GM20431 (cell line): Measurements from ENCODE around the gene TMPRSS6.

Source experiments
- in situ Hi-C: fragments of 300-500 bp; cut with MseI, MboI; formaldehyde crosslinking; loops from one replicate; pipeline ENCODE4 v1.15.0; 2020; ENCODE audit warnings: low sequenced_read_pairs; ENCODE audit not compliant: unreplicated experiment

TMPRSS6 gene

DNA sequence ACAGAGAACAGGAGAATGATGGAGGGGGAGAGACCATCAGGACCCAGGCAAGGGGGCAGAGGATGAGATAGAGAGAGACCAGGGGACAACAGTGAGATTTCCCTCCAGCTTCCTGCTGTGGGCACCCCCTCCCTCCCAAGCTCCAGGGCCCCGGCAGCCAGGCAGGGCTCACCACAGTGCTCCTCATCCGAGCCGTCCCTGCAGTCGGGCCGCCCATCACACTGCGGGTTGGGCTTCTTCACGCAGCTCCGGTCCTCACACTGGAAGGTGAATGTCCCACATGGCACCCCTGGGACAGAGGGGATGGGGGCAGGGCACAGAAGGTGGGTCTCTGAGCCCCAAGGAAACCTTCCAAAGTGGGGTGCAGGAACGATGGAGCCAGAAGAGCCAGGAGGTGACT lies 38.8 kb downstream of the TMPRSS6 start:
- in situ Hi-C loops: no loop called here

DNA sequence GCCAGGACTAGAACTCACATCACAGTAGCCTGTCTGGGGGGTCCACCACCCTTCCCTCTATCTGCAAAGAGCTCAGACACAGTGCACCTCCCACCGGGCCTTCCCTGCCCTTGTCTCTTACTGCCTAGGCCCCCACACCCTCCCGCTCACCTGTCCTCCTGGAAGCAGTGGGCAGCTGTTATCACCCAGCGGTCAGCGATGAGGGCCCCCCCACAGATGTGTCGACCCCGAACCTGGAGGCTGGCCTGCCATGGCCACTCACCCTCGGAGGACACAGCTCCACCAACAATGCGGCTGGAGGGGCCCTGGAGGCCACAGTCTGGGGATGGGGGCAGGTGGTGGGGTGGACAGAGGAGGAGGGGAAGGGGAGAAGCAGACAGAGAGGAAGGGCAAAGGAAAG lies 39.2 kb downstream of the TMPRSS6 start:
- in situ Hi-C loops: no loop called here

DNA sequence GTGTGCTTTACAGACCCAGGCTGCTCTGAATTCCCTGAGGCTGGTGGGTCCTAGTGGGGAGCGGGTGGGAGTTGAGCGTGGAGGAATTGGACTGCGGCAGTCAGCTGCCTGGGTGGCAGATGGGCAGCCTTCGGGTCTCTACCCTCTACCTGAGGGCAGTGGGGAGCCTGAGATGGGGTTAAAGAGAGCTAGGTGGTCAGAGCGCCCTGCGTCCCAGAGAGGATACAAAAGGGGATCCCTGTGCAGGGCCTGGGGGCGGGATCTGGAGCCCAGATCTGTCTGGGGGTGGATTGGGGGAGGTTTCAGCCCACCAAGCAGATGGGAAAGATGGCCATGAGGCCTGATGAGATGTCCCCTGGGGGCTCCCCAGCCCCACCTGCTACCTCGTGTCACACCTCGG lies 39.8 kb downstream of the TMPRSS6 start:
- in situ Hi-C loops: no loop called here

DNA sequence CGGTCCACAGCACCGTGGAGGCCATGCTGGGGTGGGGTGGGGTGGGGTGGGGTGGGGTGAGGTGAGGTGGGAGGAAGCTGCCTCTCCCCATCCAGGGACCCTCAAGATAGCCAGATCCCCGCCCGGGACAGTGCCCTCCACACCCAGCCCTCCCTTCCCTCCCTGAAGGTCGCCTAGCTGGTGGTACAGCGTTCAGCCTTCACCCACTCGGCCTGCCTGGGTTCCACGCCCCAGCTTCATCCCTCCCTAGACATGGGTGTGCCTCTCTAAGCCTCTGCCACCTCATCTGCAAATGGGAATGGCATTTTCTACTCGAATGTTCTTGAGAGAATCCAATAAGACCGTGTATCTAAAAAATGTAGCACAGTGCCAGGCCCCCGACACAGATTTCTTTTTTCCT lies 40.2 kb downstream of the TMPRSS6 start:
- in situ Hi-C loops: no loop called here

DNA sequence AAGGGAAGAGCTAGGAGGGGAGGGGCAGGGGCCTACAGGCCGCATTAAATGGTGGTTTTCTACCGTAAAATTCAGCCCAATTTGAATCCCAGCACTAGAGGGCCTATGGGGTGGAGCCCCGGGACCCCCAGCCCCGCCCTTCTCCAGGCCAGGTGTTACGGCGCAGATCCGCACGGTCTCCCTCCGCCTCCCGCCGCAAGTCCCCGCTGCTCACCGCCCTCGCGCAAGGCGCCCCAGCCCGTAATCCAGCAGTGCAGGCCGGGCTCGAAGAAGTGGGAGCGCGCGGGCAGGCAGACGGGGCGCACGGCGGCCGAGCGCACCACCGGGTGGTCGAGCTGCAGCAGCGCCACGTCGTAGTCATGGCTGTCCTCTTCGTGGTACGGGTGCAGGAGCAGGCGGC lies 40.7 kb downstream of the TMPRSS6 start:
- in situ Hi-C loops: no loop called here

DNA sequence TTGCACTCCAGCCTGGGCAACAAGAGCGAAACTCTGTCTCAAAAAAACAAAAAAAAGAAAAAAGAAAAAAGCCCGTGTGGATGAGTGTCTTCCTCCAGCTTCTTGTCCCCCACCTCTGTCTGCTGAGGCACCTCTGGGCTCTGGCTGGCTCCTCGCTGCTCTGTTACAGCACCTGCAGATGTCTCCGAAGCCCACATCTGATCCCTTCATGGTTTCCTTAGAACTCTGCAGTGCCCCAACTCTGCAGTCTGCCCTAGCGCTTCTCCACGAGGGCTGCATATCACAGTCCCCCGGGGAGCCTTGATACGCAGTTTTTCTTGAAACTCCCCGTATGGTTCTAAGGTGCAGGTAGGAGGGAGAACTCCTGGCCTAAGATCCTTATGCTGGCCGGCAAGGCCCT lies 42.1 kb downstream of the TMPRSS6 start:
- in situ Hi-C loops: no loop called here

DNA sequence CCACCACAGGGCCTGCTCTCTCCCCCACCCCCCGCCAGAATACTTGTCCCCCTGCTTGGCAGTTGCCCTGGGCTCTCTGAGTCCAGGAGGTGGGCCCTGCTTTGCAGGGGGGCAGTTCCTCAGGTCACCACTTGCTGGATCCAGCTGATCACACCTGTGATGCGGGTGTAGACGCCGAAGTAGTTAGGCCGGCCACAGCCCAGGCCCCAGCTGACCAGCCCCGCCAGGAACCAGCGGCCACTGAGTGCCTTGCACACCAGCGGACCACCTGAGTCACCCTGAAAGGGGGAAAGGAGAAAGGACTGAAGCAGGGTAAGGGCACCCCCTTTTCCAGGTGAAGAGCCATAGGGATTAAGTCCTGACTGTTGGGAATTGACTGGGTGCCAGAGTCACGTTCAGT lies 43.6 kb downstream of the TMPRSS6 start:
- in situ Hi-C loops: no loop called here

DNA sequence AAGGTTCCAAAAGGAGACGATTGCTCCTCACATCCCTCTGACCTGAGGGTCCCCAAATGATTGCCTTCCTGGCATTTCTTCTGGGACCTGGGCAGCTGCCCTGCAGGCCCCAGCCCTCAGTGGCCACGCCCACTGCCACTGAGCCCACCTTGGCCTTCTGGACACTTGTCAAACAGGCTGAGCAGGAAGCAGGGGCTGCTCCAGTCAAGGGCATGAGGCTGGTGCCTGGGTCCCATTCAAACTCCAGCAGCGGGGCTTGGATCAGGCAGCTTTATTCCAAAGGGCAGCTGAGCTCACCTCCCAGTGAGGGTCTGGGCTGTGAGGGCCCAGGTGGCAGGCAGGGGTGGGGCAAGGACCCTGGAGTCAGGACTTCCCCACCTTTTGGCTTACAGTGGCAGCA lies 44.3 kb downstream of the TMPRSS6 start:
- in situ Hi-C loops: no loop called here

DNA sequence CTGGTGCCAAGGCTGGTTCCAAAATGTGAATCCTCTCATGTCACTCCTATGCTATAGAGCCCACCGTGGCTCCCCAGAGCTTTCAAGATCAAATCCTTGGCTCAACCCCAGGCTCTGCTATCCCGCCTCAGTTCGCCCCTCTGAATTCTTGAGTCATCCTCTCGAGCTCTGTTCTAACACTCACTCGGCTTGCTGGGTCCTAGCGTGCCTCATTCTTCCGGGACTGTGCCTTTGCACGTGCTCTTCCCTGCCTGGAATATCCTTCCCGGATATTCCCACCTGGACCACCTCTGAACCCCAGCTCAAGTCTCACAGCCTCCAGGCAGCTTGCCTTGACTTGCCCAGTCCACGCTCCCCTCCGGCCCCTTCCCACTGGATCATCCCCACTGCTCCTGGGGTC lies 45.0 kb downstream of the TMPRSS6 start:
- in situ Hi-C loops: no loop called here

DNA sequence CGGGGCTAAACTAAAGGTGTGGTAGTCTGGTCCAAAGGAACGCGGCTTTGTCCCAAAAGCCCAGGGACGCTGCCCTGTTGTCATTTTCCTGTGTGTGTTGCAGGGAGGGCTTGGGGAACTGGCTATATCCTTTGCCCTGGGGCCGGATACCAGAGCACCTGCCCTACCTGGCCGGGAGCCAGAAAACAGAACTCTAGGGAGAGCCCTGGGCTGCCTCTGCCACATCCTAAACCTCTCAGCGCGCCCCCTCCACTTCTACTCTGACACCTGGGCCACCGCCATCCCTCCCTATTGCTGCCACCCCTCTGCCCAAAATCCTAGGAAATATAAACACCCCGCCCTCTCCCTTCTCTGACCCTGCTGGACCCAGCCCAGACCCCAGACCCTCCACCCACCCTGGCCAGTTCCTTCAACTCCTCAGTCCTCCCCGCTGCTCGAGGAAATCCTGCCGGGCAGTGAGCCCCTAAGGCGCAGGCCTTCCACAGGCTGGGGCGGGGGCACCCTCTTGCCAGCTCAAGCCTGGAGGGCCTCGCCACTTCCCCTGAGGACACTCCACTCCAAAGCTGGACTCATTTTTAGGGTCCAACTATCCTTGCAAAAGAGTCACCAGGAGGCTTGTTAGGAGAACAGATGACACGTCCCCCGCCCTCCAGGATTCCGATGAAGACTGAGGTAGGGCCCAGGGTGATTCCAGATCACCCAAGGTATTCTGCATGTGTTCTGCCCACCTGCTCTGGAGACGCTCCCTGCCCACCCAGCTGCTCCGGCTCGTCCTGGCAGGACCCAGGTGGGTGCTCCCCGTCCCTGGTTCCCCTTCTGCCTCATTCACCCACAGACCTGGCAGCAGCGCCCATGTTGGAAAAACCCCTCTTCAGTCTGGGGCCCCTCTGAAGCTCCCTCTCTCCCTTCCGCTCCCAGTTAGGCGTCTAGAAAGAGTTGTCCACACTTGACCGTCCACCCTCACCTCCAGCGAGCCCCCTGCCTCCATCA lies 45.8 kb downstream of the TMPRSS6 start:
- in situ Hi-C loops: no loop called here

DNA sequence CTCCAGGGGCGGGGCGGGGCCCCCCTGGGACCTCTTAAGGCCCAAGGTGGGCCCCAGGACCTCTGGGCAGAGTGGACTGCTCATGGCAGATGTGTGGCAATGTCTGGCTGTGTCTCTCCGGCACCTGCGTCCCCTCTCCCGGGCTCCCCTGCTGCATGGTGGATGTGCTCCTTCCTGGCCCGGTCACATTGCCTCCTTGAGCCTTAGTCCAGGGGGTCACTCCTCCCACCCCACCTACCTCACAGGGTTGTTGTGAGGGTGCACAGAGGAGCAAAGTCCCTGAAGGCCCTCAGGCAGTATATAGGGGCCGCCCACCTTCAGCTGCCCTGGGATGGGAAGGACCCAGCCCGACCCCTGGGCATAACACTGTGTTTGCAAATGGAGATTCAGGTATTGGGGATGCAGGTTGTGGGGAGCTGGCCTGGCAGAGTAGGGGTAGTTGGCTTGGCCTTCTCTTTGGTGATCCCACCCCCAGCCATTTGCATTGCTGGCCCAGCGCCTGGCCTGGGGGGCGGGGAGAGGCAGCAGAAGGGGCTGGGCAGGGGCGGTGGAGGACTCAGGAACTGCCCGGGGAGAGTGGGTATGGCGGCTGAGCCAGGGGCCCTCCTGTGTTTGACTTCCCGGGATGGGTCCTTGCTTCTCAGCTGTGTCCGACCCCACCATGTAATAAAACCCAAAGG lies 46.7 kb downstream of the TMPRSS6 start:
- in situ Hi-C loops: no loop called here

DNA sequence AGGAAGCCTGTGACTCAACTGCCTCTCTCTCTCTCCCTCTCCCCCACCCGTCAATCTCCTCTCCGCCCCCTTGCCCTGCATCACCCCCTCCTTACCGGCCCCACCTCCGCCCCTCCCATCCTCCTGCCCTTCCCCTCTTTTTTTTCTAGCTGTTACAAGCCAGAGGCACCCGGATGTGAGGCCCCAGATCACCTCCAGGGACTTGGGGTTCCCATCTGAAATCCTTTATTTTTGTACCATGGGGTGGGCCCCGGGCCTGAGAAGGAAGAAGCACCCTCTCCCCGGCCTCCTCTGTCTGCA lies 47.2 kb downstream of the TMPRSS6 start:
- in situ Hi-C loops: no loop called here

DNA sequence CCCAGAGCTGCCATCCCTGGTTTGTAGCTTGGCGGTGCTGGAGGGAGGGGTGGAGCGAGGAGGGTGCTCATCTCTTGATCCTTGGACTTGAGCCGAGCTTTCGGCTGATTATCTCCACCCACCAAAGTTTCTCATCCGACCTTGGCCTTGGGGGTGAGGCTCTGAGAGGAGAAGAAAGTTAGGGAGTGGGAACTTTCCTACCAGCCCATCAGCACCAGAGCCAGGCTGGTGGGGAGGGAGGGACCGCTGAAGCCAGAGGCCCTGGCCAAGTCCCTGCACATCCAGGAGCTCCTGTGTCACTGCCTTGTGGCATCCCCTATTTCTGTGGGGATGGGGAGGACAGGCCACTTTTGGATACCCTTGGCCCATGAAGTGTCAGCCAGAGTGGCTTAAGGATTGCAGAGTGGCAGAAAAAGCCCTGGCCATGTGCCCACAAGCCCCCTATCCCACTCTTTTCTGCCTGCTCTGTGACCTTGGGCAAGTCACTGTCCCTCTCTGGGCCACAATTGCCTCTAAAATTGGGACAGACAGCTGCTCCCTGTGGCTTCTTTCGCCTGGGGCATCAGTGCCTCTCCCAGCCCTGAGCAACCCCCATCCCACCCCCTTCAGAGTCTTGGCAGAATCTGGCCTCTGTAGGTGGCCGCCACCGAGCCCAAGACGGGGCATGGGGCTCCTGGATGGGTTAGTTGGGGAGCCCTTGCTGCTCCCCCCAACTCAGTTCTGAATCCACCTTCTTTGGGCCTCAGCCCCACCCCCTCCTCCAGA lies 47.7 kb downstream of the TMPRSS6 start:
- in situ Hi-C loops: no loop called here

DNA sequence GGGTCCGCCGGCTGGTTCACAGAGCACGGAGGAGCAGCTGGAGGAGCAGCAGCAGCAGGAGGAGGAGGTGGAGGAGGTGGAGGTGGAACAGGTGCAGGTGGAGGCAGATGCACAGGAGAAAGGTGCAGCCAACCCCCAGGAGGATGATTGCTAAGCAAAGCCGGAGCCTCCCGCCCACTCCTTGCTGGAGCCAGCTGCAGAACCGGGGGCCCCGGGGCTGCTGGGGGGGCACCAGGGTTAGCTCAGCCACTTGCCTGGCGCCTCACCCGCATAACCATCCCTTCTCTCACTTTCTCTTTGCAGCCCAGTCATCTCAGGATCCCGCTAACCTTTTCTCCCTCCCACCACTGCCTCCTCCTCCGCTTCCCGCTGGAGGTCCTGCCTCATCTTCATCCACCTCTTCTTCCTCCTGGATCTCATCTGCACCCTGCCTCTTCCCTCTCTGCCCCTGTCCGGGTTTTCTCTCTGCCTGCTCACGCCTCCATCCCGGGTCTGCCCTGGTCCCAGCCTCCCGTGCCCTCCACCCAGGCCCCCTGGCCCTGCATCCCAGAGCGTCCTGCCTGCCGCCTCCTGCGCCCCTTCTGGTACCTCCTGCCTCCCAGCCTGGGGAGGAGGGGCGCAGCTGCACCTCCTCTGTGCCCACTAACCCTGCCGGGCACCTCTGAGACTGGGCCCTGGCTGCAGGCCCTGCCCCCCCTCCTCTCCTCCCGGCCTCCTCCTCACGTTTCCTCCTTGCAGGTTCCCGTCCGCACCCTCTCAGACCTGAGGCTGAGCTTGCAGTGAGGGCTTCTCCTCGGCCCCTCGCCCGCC lies 48.5 kb downstream of the TMPRSS6 start:
- in situ Hi-C loops: no loop called here

DNA sequence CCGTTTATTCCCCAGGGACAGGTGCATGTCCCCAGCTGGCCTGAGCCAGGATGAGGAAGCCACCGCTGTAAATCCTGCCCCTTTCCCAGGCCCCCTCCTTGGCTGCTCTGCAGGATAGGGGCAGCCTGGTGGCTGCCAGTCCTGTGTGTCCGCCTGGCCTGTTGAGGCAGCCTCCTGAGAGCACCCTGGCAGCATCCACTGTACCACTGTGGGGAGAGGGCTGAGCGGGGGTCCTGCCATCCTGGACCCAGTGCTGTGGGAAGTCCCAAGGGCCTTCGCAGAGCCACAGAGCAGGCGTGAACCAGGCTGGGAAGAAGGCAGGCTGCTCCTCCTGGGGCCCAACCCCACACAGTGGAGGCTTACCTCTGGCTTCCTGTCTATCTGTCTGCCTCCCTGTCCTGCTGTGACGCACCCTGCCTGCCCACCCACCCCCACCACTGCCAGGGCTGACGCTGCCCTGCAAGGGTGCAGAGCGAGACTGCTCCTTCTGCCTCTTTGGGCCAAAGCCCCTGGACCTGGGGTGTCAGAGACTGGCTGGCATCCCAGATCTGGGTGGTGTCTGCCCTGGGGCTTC lies 49.5 kb downstream of the TMPRSS6 start:
- in situ Hi-C loops: no loop called here

DNA sequence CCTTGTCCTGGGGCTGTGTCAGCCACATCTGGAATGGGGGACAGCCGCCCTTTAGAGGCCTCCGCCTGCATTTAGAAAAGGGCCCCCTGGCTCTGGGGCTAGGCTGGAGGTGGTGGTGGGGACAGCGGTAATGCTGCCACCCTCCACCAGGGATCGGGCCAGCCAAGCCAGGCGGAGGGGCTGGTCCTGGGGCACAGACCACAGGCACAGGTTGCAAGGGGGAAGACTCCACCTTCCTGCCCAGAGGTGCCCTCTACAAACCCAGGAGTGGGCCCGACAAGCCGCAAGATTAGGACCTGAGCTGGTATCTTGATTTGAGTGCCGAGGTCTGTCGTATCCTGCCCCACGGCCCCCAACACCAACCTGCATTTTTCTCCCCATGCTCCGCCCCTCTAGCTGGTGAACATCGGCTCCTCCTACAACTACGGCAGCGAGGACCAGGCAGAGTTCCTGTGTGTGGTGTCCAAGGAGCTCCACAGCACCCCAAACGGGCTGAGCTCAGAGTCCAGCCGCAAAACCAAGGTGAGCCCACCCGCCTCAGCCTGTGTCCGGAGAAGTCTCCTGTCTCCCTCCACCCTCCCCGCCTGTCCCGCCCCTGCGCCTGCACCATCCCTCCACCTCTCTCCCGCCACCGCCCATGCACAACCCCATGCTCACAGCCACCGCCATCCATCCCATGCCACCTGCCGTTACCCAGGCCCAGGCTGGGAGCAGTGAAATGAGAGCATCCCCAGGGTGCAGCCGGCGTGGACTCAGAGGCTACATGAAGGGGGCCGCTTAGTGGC lies 50.4 kb downstream of the TMPRSS6 start:
- in situ Hi-C loops: no loop called here

DNA sequence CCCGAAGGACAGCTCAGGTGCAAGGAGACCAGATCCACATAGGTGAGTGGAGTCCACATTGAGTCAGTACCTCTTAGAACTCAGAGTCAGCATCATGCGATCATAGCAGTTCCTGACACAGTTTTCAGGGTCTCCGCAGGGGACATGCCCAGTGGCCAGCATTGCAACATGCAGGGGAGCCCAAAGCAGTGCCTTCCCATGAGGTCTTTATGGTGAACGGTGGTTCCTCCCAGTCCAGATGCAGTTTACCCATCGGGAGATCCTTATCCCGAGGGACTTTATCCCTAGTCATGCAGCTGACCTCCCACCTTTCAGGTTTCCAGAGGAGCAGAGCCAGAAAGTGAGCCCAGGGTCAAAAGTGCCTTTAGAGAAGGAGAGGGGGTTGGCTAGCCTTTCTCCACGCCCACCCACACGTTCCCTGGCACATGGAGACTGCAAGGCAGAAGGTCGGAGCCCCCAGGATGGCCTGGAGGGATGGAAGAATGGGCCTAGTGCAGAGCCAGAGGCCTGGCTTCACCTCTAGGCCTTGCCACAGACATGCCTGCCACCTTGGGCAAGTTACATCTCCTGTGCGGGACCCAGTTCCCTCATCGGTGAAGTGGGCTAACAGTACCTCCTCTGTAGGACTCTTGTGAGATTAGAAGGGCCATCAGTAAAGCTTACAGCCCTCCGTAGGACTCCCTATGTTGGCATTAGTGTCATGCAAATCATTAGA lies 51.6 kb downstream of the TMPRSS6 start:
- in situ Hi-C loops: no loop called here

DNA sequence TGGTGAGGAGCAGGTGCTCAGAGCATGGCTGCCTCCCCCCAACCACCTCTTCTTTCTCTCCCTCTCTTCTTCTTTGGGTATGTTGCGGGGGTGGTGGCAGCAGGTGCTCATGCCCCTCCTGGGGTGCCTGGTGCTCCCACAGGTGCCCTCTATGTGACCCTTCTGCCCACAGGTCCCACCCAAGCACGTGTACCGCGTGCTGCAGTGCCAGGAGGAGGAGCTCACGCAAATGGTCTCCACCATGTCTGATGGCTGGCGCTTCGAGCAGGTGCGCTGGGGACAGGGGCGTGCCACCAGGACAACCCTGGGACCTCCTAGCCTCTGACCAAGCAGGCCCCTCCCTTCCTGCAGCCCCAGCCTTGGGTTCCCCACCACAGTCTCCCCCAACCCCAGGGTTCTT lies 52.3 kb downstream of the TMPRSS6 start:
- in situ Hi-C loops: no loop called here
